SK-N-SH (cell line): ENCODE results near the gene WIPI1.

Experiments used
- POLR2AphosphoS5 ChIP-seq: IDR thresholded peaks from 2 replicates; pipeline ENCODE4 v1.6.1; 2012; ENCODE audit warnings: low read depth, low read length
- RAD21 ChIP-seq: IDR thresholded peaks from 2 replicates; pipeline ENCODE4 v1.6.1; 2012; ENCODE audit warnings: mild to moderate bottlenecking, low read length
- TF ChIP-seq, protein P1 (sequence below): fragments of 200-600 bp; sonication (generic); IDR thresholded peaks from 2 replicates; pipeline ENCODE4 v1.6.1; 2017; ENCODE audit warnings: antibody characterized with exemption, mild to moderate bottlenecking, moderate library complexity
- TF ChIP-seq, protein P2 (sequence below): fragments of 150-350 bp; IDR thresholded peaks from 2 replicates; pipeline ENCODE4 v1.6.1; 2017; ENCODE audit warnings: antibody characterized with exemption, low read length, low read depth, borderline replicate concordance

DNA sequence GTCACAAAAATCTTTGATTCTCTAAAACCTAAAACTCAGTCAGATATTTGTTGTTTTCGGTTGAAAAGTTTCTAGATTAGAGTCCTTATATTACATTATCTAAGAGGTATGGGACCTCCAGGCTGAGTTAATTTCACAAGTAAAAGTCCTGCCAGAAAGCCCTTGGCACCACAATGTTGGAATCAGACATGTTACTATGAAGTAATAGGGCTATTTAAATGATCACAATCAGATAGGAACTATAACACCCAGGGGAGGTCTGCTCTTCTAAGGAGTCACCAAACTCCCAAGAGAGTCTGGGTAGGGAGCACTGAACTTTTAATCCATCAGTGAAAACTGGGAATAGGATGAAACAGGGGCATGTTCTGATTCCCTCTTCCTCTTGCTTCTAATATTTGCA is 54.2 kb downstream of the WIPI1 start:
- TF ChIP-seq, protein P1, sequence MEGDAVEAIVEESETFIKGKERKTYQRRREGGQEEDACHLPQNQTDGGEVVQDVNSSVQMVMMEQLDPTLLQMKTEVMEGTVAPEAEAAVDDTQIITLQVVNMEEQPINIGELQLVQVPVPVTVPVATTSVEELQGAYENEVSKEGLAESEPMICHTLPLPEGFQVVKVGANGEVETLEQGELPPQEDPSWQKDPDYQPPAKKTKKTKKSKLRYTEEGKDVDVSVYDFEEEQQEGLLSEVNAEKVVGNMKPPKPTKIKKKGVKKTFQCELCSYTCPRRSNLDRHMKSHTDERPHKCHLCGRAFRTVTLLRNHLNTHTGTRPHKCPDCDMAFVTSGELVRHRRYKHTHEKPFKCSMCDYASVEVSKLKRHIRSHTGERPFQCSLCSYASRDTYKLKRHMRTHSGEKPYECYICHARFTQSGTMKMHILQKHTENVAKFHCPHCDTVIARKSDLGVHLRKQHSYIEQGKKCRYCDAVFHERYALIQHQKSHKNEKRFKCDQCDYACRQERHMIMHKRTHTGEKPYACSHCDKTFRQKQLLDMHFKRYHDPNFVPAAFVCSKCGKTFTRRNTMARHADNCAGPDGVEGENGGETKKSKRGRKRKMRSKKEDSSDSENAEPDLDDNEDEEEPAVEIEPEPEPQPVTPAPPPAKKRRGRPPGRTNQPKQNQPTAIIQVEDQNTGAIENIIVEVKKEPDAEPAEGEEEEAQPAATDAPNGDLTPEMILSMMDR, result no peak
- TF ChIP-seq RAD21 (no peak), POLR2AphosphoS5 (no peak)
- TF ChIP-seq, protein P2, sequence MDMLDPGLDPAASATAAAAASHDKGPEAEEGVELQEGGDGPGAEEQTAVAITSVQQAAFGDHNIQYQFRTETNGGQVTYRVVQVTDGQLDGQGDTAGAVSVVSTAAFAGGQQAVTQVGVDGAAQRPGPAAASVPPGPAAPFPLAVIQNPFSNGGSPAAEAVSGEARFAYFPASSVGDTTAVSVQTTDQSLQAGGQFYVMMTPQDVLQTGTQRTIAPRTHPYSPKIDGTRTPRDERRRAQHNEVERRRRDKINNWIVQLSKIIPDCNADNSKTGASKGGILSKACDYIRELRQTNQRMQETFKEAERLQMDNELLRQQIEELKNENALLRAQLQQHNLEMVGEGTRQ, result no peak
